ENCODE results near the gene DBN1.

DBN1 gene

DNA sequence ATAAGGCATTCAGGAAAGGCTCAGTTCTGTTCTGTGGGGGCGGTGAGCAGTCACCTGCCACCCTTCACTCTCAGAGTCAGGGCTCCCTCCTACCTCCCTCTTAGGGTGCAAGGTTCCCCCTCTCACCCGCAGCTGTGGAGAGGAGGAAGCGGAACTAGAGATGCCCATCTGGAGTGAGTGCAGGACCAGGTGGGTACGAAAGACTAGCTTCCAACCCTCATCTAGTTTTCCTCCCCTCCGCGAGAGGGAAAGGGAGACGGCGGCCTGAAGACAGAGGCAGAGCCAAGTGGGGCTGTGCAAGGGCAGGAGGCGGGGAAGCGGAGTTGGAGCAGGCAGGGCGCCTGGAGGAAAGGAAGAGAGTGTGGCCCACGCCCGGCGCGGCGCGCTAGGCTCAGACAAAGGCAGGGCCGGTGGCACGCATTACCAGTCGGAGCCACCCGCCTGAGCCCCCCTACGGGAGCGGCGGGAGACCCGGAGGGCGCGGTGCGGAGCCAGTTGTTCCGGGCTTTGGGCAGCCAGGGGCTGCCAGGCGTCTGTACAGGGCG lies 19.5 kb downstream of the DBN1 start:
- ChIA-PET POLR2A (interaction anchor here (1.0 to 2.1 kb wide), 2 partner anchors 28 to 50 kb away, joined by 6 to 10 read pairs; partner anchors contain the start of gene GRK6), CTCF (interaction anchor here (0.7 to 21.0 kb wide), 27 partner anchors 11 to 796 kb away, joined by 3 to 549 read pairs (median 9); partner anchors contain the start of genes DOK3, F12, GRK6 and LMAN2)
- no peak for DNase-seq (ENCODE audit: extremely low spot score)
- no peak for TF ChIP-seq CTCF (IDR thresholded peaks at IDR 0.05; ENCODE audit: control extremely low read depth, extremely low read depth, low read depth, missing control alignments)

DNA sequence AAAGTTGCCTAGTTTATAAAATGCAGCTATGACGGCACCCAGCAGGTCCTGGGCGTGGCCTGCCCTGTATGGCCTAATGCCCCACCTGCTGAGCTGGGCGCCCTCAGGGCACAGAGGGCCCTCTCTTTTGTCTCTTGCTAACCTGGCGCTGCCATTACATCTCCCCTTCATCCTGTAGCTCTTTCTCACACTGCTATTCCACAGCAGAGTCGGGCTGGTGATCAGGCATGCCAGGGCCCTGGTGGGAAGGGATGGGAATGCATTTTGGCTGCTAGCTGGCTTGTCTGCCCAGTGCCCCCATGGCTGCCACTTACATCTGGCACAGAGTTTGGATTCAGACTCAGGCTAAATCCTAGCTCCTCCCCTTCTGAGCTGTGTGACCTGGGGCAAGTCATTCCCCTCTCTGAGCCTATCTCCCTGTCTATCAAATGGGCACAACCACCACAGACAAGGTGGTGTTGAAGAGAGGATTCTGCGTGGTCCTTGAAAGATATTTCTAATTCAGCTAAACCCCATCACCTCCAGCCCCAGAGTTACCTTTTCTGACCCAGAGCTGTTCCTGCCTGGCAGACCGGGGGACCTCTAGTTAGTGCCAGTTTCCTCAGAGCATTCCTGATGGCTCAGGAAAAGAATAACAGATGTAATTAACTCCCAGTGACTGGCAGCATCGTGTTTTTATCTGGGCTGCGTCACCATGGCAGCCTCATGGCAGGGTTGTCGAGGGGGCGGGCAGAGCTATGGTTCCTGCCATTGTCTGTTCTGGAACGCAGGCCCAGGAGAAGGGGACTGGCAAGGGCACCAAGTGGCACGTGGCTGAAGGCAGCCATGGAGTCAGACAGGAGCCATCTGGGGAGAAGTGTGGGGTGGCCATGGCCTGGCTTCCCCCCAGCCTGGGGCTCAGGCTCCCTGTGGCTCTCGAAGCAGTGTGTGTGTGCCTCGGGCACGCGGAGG lies 20.5 kb downstream of the DBN1 start:
- ChIA-PET POLR2A (interaction anchor here (1.3 to 1.7 kb wide), 3 partner anchors 12 to 49 kb away, joined by 3 to 6 read pairs (median 4); no protein-coding TSS in a partner anchor), CTCF (interaction anchor here (0.6 to 21.0 kb wide), 23 partner anchors 10 to 795 kb away, joined by 3 to 549 read pairs (median 13); partner anchors contain the start of genes DOK3, F12, GRK6 and LMAN2)
- DNase-seq (ENCODE audit: extremely low spot score): no peak
- no peak for TF ChIP-seq CTCF (IDR thresholded peaks at IDR 0.05; ENCODE audit: control extremely low read depth, extremely low read depth, low read depth, missing control alignments)

- TF ChIP-seq CTCF (IDR thresholded peaks at IDR 0.05; ENCODE audit: control extremely low read depth, extremely low read depth, low read depth, missing control alignments): no peak
- ChIA-PET POLR2A (interaction anchor here (1.1 to 1.5 kb wide), 3 partner anchors 18 to 48 kb away, joined by 3 read pairs; no protein-coding TSS in a partner anchor), CTCF (interaction anchor here (1.0 to 21.0 kb wide), 6 partner anchors 17 to 141 kb away, joined by 3 to 549 read pairs (median 113); partner anchors contain the start of genes F12, GRK6, MXD3 and PFN3)
- no peak for DNase-seq (ENCODE audit: extremely low spot score)
Measured at GRCh38 chr5:177450667-177451424, 22.6 kb downstream of the DBN1 start.

GRCh38 chr5:177449140-177450061 lies 24.0 kb downstream of the DBN1 start:
- ChIA-PET POLR2A (interaction anchor here (1.1 kb wide), 2 partner anchors 17 to 23 kb away, joined by 3 to 4 read pairs; partner anchors contain the start of gene GRK6), CTCF (interaction anchor here (0.7 to 21.0 kb wide), 9 partner anchors 5 to 140 kb away, joined by 3 to 549 read pairs (median 3); partner anchors contain the start of genes F12 and PFN3)
- DNase-seq (ENCODE audit: extremely low spot score): no peak
- TF ChIP-seq CTCF (IDR thresholded peaks at IDR 0.05; ENCODE audit: control extremely low read depth, extremely low read depth, low read depth, missing control alignments): no peak

DNA sequence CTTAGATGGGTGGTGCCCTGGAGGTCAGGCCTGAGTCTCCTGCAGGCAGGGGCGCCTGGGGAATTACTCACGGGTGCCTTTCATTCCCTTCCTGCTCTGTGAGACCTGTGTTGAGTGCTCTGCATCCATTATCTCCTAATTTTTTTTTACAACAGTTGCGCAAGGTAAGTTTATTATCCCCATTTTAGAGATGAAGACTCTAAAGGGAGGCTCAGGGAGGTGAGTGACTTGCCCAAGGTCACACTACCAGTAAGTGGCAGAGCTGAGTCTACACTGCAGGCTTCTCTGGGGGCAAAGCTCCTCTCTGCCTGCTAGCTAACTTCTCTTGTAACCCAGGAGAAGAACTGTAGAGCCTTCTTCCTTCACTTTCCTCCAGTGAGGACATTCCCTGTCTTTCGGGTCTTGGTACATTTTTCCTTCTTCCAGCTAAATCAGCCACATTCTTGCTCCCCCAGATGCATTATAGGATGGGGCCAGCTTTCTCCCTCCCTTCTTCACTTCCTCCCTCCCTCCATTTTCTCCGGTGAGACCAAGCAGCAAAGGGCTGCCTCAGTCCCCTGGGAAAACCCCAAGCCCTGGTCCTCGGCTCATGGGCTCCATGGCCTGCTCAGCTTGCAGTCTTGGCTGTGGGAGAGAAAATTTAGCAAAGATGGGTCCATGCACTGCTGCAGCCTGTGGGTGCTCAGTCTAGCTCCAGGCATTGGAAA lies 25.0 kb downstream of the DBN1 start:
- CTCF ChIA-PET: interaction anchor here (0.7 to 21.0 kb wide), 12 partner anchors 6 to 335 kb away, joined by 3 to 549 read pairs (median 5); partner anchors contain the start of genes F12 and PFN3
- POLR2A ChIA-PET: interaction anchor here (0.8 to 1.1 kb wide), 2 partner anchors 11 to 22 kb away, joined by 4 to 6 read pairs; partner anchors contain the start of gene GRK6
- no peak for TF ChIP-seq CTCF (IDR thresholded peaks at IDR 0.05; ENCODE audit: control extremely low read depth, extremely low read depth, low read depth, missing control alignments)

More for the DNA sequence above, 25.0 kb downstream of the DBN1 start:
- no peak for DNase-seq (ENCODE audit: extremely low spot score)

Measured in GM10248 (cell line).